ENCODE measurements around the gene CHMP5.
A peak's percentile ranks its signal among the peaks of the same experiment; 100 is the strongest.

The CHMP5 gene

GRCh38 chr9:33236571-33236970, 28.3 kb upstream of the CHMP5 start:
- no peaks in the 10 kb centered on the region for H3K9me3 ChIP-seq
- no peaks in the 10 kb centered on the region for H3K36me3 ChIP-seq
- H3K27me3 ChIP-seq, result no peaks in the 10 kb centered on the region
- H3K4me1 ChIP-seq, result peaks cover 7% of the 10 kb centered on the region
- no peak overlapping the region for H3K4me3 ChIP-seq (ENCODE audit: low read depth, low read length)
- no peak for TF ChIP-seq CTCF (IDR thresholded peaks at IDR 0.05; ENCODE audit: low read depth, low read length)
- DNase-seq, result no peak

GRCh38 chr9:33239921-33240320, 24.9 kb upstream of the CHMP5 start, which contains the start of gene SPINK4:
TSS of gene SPINK4 (plus strand) at chr9:33240167. CDS start at chr9:33240209, 42 bp downstream.
- H3K4me3 ChIP-seq (ENCODE audit: low read depth, low read length), result no peak within 1 kb of the TSS
- H3K9me3 ChIP-seq, result no peaks in the 10 kb centered on the region
- DNase-seq, result peak; percentile 40

GRCh38 chr9:33241298-33241697, 23.6 kb upstream of the CHMP5 start:
- no peak overlapping the region for H3K4me3 ChIP-seq (ENCODE audit: low read depth, low read length)
- no peaks in the 10 kb centered on the region for H3K27me3 ChIP-seq
- H3K36me3 ChIP-seq, result no peaks in the 10 kb centered on the region
- TF ChIP-seq CTCF (IDR thresholded peaks at IDR 0.05; ENCODE audit: low read depth, low read length), result no peak
- DNase-seq, result no peak
- H3K9me3 ChIP-seq, result no peaks in the 10 kb centered on the region
- peaks cover 7% of the 10 kb centered on the region for H3K4me1 ChIP-seq

More at GRCh38 chr9:33239921-33240320, 24.9 kb upstream of the CHMP5 start, which contains the start of gene SPINK4:
- Histone ChIP-seq H3K27me3 (no peaks in the 10 kb centered on the region), H3K4me1 (peaks cover 7% of the 10 kb centered on the region), H3K36me3 (no peaks in the 10 kb centered on the region)
- no peak for TF ChIP-seq CTCF (IDR thresholded peaks at IDR 0.05; ENCODE audit: low read depth, low read length)

GRCh38 chr9:33242609-33243134, 22.2 kb upstream of the CHMP5 start:
- H3K4me1 ChIP-seq, result peaks cover 7% of the 10 kb centered on the region
- no peak for DNase-seq
- TF ChIP-seq CTCF (IDR thresholded peaks at IDR 0.05; ENCODE audit: low read depth, low read length), result no peak
- H3K36me3 ChIP-seq, result no peaks in the 10 kb centered on the region
- no peaks in the 10 kb centered on the region for H3K27me3 ChIP-seq
- no peak overlapping the region for H3K4me3 ChIP-seq (ENCODE audit: low read depth, low read length)
- H3K9me3 ChIP-seq, result no peaks in the 10 kb centered on the region

GRCh38 chr9:33244137-33244784, 20.6 kb upstream of the CHMP5 start:
- no peak for TF ChIP-seq CTCF (IDR thresholded peaks at IDR 0.05; ENCODE audit: low read depth, low read length)
- Histone ChIP-seq H3K27me3 (no peaks in the 10 kb centered on the region), H3K9me3 (no peaks in the 10 kb centered on the region), H3K36me3 (no peaks in the 10 kb centered on the region; the same call in 1 of the 2 replicates), H3K4me1 (peaks cover 7% of the 10 kb centered on the region), H3K4me3 (ENCODE audit: low read depth, low read length) (no peak overlapping the region)
- no peak for DNase-seq

GRCh38 chr9:33245341-33245740, 19.5 kb upstream of the CHMP5 start:
- H3K4me1 ChIP-seq, result no peaks in the 10 kb centered on the region; the same call in 1 of the 2 replicates
- no peaks in the 10 kb centered on the region for H3K9me3 ChIP-seq
- no peaks in the 10 kb centered on the region for H3K27me3 ChIP-seq
- DNase-seq, result no peak
- H3K36me3 ChIP-seq, result no peaks in the 10 kb centered on the region; the same call in none of the 2 replicates
- TF ChIP-seq CTCF (IDR thresholded peaks at IDR 0.05; ENCODE audit: low read depth, low read length), result no peak
- no peak overlapping the region for H3K4me3 ChIP-seq (ENCODE audit: low read depth, low read length)
